Omental fat pad (tissue), 4 donors: ENCODE measurements around the gene MYO18B. TPM values are rescaled to one million over a fixed set of nuclear protein-coding genes. Genes with fewer than 3 reads are reported as not detected.
"Not testable (repeated sequence)": the region's sequence is repeated elsewhere in the genome, so short reads cannot be mapped to it uniquely, and the experiment has no call there.

ENCODE experiments used
- ATAC-seq: fragments of 150-250 bp; one replicate; pipeline ENCODE4 v1.9.1; 2016; ENCODE audit warnings: mild to moderate bottlenecking, moderate library complexity; ENCODE audit not compliant: low FRiP score
- DNase-seq: peaks from one replicate; pipeline ENCODE4 v3.0.0-alpha.2; 2019; ENCODE audit warnings: low spot score
- CTCF ChIP-seq, 3 donors: fragments of 450-650 bp; IDR thresholded peaks; one replicate each; pipeline ENCODE4 v1.5.1; 2016 to 2017; ENCODE audit warnings: antibody characterized with exemption in 3 of 3, mild to moderate bottlenecking in 3 of 3, moderate library complexity in 2 of 3
- total RNA-seq, 4 donors: library from RNA; depleted of rRNA; stranded (reverse); fragments of >200 nt; gene quantifications; one replicate each; pipeline ENCODE4 v1.1.0, GENCODE V29; 2016

MYO18B gene
- total RNA-seq, 4 donors from 2014 or later: under 0.01 TPM; not detected in 2

GRCh38 chr22:25979968-25980367 lies 238.0 kb downstream of the MYO18B start:
- TF ChIP-seq CTCF (IDR thresholded peaks at IDR 0.05): no peak
- DNase-seq (no peak), ATAC-seq (no peak)

- not testable (repeated sequence) for ATAC-seq, DNase-seq
Observed at GRCh38 chr22:25984911-25985310, 242.9 kb downstream of the MYO18B start.

- DNase-seq: no peak
- no peak for ATAC-seq
- TF ChIP-seq CTCF (IDR thresholded peaks at IDR 0.05): no peak
Observed at GRCh38 chr22:25987948-25988347, 246.0 kb downstream of the MYO18B start.

- no peak for TF ChIP-seq CTCF (IDR thresholded peaks at IDR 0.05)
- DNase-seq (no peak), ATAC-seq (no peak)
Observed at GRCh38 chr22:25990940-25991339, 249.0 kb downstream of the MYO18B start.

- ATAC-seq: no peak
- TF ChIP-seq CTCF (IDR thresholded peaks at IDR 0.05): no peak
- DNase-seq: no peak
Observed at GRCh38 chr22:25992331-25992730, 250.3 kb downstream of the MYO18B start.

GRCh38 chr22:25996669-25997068 lies 254.7 kb downstream of the MYO18B start:
- no peak for DNase-seq
- no peak for TF ChIP-seq CTCF (IDR thresholded peaks at IDR 0.05)
- ATAC-seq: no peak

- DNase-seq (no peak), ATAC-seq (no peak)
- TF ChIP-seq CTCF (IDR thresholded peaks at IDR 0.05): no peak
Observed at GRCh38 chr22:25997886-25998775, 256.1 kb downstream of the MYO18B start.
